Neural crest cell (in vitro differentiated cells): ENCODE measurements around the gene DNHD1. TPM values are rescaled to one million over a fixed set of nuclear protein-coding genes. Genes with fewer than 3 reads are reported as not detected.

Experiments used
- DNase-seq: peaks from one replicate; pipeline ENCODE4 v3.0.0; 2021; ENCODE audit warnings: low read depth, mixed read lengths, low spot score
- H3K27ac Mint-ChIP-seq: one replicate; pipeline ENCODE4 v1.8.0; 2021; ENCODE audit warnings: mild to moderate bottlenecking, mixed read lengths; ENCODE audit not compliant: unreplicated experiment
- H3K27me3 Mint-ChIP-seq: 2 replicates; pipeline ENCODE4 v1.8.0; 2021; ENCODE audit warnings: low read depth, mild to moderate bottlenecking, mixed read lengths
- H3K36me3 Mint-ChIP-seq: 2 replicates; pipeline ENCODE4 v1.8.0; 2021; ENCODE audit warnings: low read depth, mild to moderate bottlenecking, mixed read lengths
- H3K4me1 Mint-ChIP-seq: 2 replicates; pipeline ENCODE4 v1.8.0; 2021; ENCODE audit warnings: mixed read lengths
- H3K4me3 Mint-ChIP-seq: one replicate; pipeline ENCODE4 v1.8.0; 2021; ENCODE audit warnings: mild to moderate bottlenecking, mixed read lengths
- H3K9me3 Mint-ChIP-seq: 2 replicates; pipeline ENCODE4 v1.8.0; 2021; ENCODE audit warnings: mixed read lengths
- total RNA-seq: library from RNA; stranded (reverse); gene quantifications from 2 replicates; pipeline ENCODE4 v1.2.1, GENCODE V29; 2021
- TF ChIP-seq, protein P1 (sequence below): fragments of 200-600 bp; sonication (generic); conservative IDR thresholded peaks from 2 replicates; pipeline ENCODE4 v1.5.0; 2021; ENCODE audit warnings: antibody characterized with exemption, mild to moderate bottlenecking

DNHD1 gene
- total RNA-seq, 1 donor from 2014 or later = 10.2 TPM

GRCh38 chr11:6481924-6482275 lies 15.2 kb upstream of the DNHD1 start:
- Mint-ChIP-seq H3K27me3 (no peaks in the 10 kb centered on the region), H3K27ac (peak overlapping the region; percentile 99), H3K4me1 (peaks cover 38% of the 10 kb centered on the region), H3K4me3 (peak overlapping the region; percentile 99), H3K9me3 (no peaks in the 10 kb centered on the region), H3K36me3 (peaks cover 15% of the 10 kb centered on the region)
- TF ChIP-seq, protein P1, sequence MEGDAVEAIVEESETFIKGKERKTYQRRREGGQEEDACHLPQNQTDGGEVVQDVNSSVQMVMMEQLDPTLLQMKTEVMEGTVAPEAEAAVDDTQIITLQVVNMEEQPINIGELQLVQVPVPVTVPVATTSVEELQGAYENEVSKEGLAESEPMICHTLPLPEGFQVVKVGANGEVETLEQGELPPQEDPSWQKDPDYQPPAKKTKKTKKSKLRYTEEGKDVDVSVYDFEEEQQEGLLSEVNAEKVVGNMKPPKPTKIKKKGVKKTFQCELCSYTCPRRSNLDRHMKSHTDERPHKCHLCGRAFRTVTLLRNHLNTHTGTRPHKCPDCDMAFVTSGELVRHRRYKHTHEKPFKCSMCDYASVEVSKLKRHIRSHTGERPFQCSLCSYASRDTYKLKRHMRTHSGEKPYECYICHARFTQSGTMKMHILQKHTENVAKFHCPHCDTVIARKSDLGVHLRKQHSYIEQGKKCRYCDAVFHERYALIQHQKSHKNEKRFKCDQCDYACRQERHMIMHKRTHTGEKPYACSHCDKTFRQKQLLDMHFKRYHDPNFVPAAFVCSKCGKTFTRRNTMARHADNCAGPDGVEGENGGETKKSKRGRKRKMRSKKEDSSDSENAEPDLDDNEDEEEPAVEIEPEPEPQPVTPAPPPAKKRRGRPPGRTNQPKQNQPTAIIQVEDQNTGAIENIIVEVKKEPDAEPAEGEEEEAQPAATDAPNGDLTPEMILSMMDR = no peak
- no peak for DNase-seq

DNA sequence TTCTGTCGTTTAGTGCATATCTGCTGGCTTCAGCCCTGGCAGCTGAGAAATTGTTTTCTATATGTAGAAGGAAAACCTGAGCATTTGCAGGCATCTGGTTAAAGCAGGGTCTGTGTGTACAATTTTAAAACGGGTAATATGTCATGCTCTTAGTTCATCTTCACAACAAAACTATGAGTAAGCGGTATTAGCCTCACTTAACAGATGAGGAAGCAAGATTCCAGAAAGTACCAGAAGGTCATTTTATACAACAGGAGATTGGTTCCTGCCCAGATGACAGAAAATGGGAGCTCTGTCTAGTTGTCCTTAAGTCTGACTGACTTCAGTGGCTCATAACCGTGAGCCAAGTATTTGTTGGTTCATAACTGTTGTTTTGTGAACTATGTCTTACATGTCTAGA lies 14.6 kb upstream of the DNHD1 start:
- Mint-ChIP-seq H3K9me3 (no peaks in the 10 kb centered on the region), H3K4me1 (peaks cover 38% of the 10 kb centered on the region), H3K27ac (peak overlapping the region; percentile 55), H3K27me3 (no peaks in the 10 kb centered on the region), H3K36me3 (peaks cover 15% of the 10 kb centered on the region), H3K4me3 (peak overlapping the region; percentile 99)
- TF ChIP-seq, protein P1 = no peak
- no peak for DNase-seq

GRCh38 chr11:6483015-6483414 lies 14.1 kb upstream of the DNHD1 start:
- H3K27me3 Mint-ChIP-seq = no peaks in the 10 kb centered on the region
- DNase-seq = no peak
- TF ChIP-seq, protein P1 = no peak
- H3K4me3 Mint-ChIP-seq = peak overlapping the region; percentile 99
- no peaks in the 10 kb centered on the region for H3K9me3 Mint-ChIP-seq
- H3K4me1 Mint-ChIP-seq = peaks cover 38% of the 10 kb centered on the region
- peak overlapping the region; percentile 46 for H3K27ac Mint-ChIP-seq
- H3K36me3 Mint-ChIP-seq = peaks cover 12% of the 10 kb centered on the region

GRCh38 chr11:6485661-6486060 lies 11.4 kb upstream of the DNHD1 start:
- no peak overlapping the region for H3K4me3 Mint-ChIP-seq
- no peak for DNase-seq

GRCh38 chr11:6486256-6486655 lies 10.8 kb upstream of the DNHD1 start:
- peaks cover 17% of the 10 kb centered on the region for H3K4me1 Mint-ChIP-seq
- peaks cover 10% of the 10 kb centered on the region for H3K36me3 Mint-ChIP-seq
- no peak overlapping the region for H3K27ac Mint-ChIP-seq
- no peak for DNase-seq
- no peaks in the 10 kb centered on the region for H3K27me3 Mint-ChIP-seq
- H3K9me3 Mint-ChIP-seq = no peaks in the 10 kb centered on the region
- no peak overlapping the region for H3K4me3 Mint-ChIP-seq
- TF ChIP-seq, protein P1 = no peak

More at GRCh38 chr11:6485661-6486060, 11.4 kb upstream of the DNHD1 start:
- Mint-ChIP-seq H3K4me1 (peaks cover 23% of the 10 kb centered on the region), H3K9me3 (no peaks in the 10 kb centered on the region), H3K36me3 (peaks cover 12% of the 10 kb centered on the region), H3K27ac (no peak overlapping the region), H3K27me3 (no peaks in the 10 kb centered on the region)
- TF ChIP-seq, protein P1 = no peak

- no peaks in the 10 kb centered on the region for H3K9me3 Mint-ChIP-seq
- H3K4me3 Mint-ChIP-seq = no peak overlapping the region
- peaks cover 8% of the 10 kb centered on the region for H3K36me3 Mint-ChIP-seq
- no peak for DNase-seq
- no peak overlapping the region for H3K27ac Mint-ChIP-seq
- no peaks in the 10 kb centered on the region for H3K27me3 Mint-ChIP-seq
- H3K4me1 Mint-ChIP-seq = peaks cover 15% of the 10 kb centered on the region
- TF ChIP-seq, protein P1 = no peak
Observed at GRCh38 chr11:6486938-6487337, 10.1 kb upstream of the DNHD1 start.
